Measurements from ENCODE around the gene PTPRU. TPM values are rescaled to one million over a fixed set of nuclear protein-coding genes. Genes with fewer than 3 reads are reported as not detected.

The PTPRU gene
- total RNA-seq, 3 donors from 2014 or later, result 1.8 to 14.3 (median 2.2) TPM

DNA sequence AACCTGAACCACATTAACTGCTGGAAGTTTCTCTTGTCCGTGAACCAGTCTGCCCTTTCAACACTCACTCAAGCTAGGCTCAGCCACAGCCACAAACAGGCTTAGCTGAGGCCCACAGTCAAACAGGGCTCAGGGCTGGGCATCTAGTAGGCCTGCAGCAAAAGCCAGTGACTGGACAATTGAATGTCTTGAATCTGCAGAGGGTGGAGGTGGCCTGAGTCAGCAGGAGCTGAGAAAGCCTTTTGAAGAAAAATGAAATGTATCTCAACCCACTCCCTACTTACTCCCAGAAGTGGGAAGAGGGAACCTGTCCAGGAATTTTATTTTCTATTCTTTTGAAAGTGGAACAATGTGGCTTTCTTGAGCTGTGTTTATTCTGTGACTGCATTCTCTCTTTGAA is 95.4 kb downstream of the PTPRU start:
- H3K36me3 ChIP-seq (ENCODE audit: low read depth), result no peaks in the 10 kb centered on the region
- ATAC-seq, result no peak
- H3K4me1 ChIP-seq (ENCODE audit: low read depth), result no peaks in the 10 kb centered on the region
- TF ChIP-seq, protein P1, sequence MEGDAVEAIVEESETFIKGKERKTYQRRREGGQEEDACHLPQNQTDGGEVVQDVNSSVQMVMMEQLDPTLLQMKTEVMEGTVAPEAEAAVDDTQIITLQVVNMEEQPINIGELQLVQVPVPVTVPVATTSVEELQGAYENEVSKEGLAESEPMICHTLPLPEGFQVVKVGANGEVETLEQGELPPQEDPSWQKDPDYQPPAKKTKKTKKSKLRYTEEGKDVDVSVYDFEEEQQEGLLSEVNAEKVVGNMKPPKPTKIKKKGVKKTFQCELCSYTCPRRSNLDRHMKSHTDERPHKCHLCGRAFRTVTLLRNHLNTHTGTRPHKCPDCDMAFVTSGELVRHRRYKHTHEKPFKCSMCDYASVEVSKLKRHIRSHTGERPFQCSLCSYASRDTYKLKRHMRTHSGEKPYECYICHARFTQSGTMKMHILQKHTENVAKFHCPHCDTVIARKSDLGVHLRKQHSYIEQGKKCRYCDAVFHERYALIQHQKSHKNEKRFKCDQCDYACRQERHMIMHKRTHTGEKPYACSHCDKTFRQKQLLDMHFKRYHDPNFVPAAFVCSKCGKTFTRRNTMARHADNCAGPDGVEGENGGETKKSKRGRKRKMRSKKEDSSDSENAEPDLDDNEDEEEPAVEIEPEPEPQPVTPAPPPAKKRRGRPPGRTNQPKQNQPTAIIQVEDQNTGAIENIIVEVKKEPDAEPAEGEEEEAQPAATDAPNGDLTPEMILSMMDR (IDR thresholded peaks at IDR 0.05), result no peak
- H3K9me3 ChIP-seq, result no peaks in the 10 kb centered on the region
- DNase-seq, result no peak
- no peak overlapping the region for H3K4me3 ChIP-seq
- intact Hi-C loops (cut with DNase I, micrococcal nuclease), result no loop called here

DNA sequence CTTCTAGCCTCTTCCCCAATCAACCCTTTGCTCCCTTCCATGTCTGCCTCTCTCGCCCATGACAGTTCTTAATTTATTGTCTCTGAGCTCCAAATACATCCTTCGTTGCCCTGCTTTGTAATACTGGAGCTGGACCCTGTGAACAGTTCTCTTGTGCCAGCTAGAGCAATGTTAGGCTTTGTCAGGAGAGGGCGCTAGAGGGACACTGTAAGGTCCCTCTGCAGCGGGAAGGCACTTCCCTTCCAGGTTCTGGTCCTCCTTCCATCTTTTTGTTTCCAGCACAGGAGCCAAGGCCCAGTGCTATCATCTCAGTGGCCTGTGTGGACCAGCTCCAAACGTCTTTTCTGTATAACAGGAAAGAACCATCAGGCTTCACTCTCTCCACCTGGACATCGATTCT is 95.9 kb downstream of the PTPRU start:
- no peak overlapping the region for H3K4me3 ChIP-seq
- DNase-seq (peak in 1 of 3 donors; percentile 62), ATAC-seq (peak; percentile 56)
- H3K9me3 ChIP-seq, result no peaks in the 10 kb centered on the region
- no peaks in the 10 kb centered on the region for H3K36me3 ChIP-seq (ENCODE audit: low read depth)
- no peaks in the 10 kb centered on the region for H3K4me1 ChIP-seq (ENCODE audit: low read depth)
- TF ChIP-seq, protein P1 (IDR thresholded peaks at IDR 0.05), result no peak
- intact Hi-C loops (cut with DNase I, micrococcal nuclease), result no loop called here

GRCh38 chr1:29333008-29333407 is 96.7 kb downstream of the PTPRU start:
- ATAC-seq (peak; percentile 37), DNase-seq (peak in 1 of 3 donors; percentile 67)
- H3K4me3 ChIP-seq, result no peak overlapping the region

DNA sequence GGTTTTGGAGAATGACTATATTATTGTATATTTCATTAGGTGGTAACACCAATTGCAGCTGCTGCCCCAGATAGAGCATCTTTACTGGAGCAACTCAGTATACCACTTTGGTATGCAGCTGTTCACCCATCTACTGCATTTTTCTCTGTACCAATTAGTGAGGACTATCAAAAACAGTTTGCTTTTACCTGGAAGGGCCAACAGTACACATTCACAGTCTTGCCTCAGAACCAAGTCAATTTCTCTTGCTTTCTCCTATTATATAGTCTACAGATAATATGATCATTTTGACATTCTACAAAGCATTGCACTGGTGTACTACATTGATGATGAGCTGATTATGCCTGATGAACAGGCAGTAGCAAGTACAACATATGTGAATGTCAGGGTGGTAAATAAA is 99.3 kb downstream of the PTPRU start:
- intact Hi-C loops (cut with DNase I, micrococcal nuclease), result no loop called here
- TF ChIP-seq, protein P1 (IDR thresholded peaks at IDR 0.05), result no peak
- ATAC-seq, result no peak
- Histone ChIP-seq H3K4me1 (ENCODE audit: low read depth) (no peaks in the 10 kb centered on the region), H3K36me3 (ENCODE audit: low read depth) (no peaks in the 10 kb centered on the region), H3K4me3 (no peak overlapping the region), H3K9me3 (no peaks in the 10 kb centered on the region)
- no peak for DNase-seq

More at GRCh38 chr1:29333008-29333407, 96.7 kb downstream of the PTPRU start:
- Histone ChIP-seq H3K9me3 (no peaks in the 10 kb centered on the region), H3K4me1 (ENCODE audit: low read depth) (no peaks in the 10 kb centered on the region), H3K36me3 (ENCODE audit: low read depth) (no peaks in the 10 kb centered on the region)
- TF ChIP-seq, protein P1 (IDR thresholded peaks at IDR 0.05), result no peak
- intact Hi-C loops (cut with DNase I, micrococcal nuclease), result no loop called here

GRCh38 chr1:29338908-29339575 is 102.7 kb downstream of the PTPRU start:
- Histone ChIP-seq H3K4me1 (ENCODE audit: low read depth) (no peaks in the 10 kb centered on the region), H3K36me3 (ENCODE audit: low read depth) (no peaks in the 10 kb centered on the region), H3K9me3 (no peaks in the 10 kb centered on the region), H3K4me3 (no peak overlapping the region)
- DNase-seq, result no peak
- ATAC-seq, result no peak
- intact Hi-C loops (cut with DNase I, micrococcal nuclease), result no loop called here
- TF ChIP-seq, protein P1 (IDR thresholded peaks at IDR 0.05), result no peak

All from mucosa of descending colon (tissue), 3 donors.